ENCODE measurements around the gene MOCS3. TPM values are rescaled to one million over a fixed set of nuclear protein-coding genes. Genes with fewer than 3 reads are reported as not detected.

The MOCS3 gene
- total and polyA plus RNA-seq, 2 of the 4 experiments (the other 2 are of a cell fraction): 3.3 to 9.9 TPM

GRCh38 chr20:50982363-50982762, 23.7 kb downstream of the MOCS3 start:
- BruUV-seq (replicated peaks): no TSS peak

More at GRCh38 chr20:50982363-50982762, 23.7 kb downstream of the MOCS3 start:
- H3K23ac ChIP-seq (ENCODE audit: low read depth, low read length): no peak overlapping the region
- WGBS, 2 experiments (ENCODE audit: extremely low coverage in 2 of 2, insufficient read length in 1 of 2): 53% methylated on average over 3 of the region's 4 CpGs; no CpG with 5 or more reads in 1 of the 2 experiments
- dilution Hi-C loops (cut with HindIII; ENCODE audit: low sequenced_read_pairs, unreplicated experiment): no loop called here
- no peak overlapping the region for H3K56ac ChIP-seq (ENCODE audit: extremely low read depth, insufficient read depth, low read length)
- no peak overlapping the region for H4K5ac ChIP-seq (ENCODE audit: low read depth, low read length)
- no peak overlapping the region for H3K18ac ChIP-seq (ENCODE audit: low read depth, low read length)
- H3K4me2 ChIP-seq (ENCODE audit: low read depth, low read length): no peak overlapping the region
- H3K27me3 ChIP-seq (ENCODE audit: control insufficient read depth, insufficient read depth, low read length): no peaks in the 10 kb centered on the region
- no peak overlapping the region for H2AK9ac ChIP-seq (replicated peaks; ENCODE audit: low read depth, low read length, poor library complexity)
- H3K79me1 ChIP-seq (ENCODE audit: low read depth in 1 of 2, low read length in 2 of 2): peaks cover 0 to 15% of the 10 kb centered on the region in 2 experiments; a peak in 1 of 4 replicates
- no peak overlapping the region for H2AK5ac ChIP-seq (ENCODE audit: low read depth, low read length)
- H4K91ac ChIP-seq (ENCODE audit: insufficient read depth, low read depth, low read length): 0 out of 2 replicates have a peak overlapping the region, but pooled peaks have one; percentile 7
- no peak for ATAC-seq (ENCODE audit: low read depth)
- peaks cover 24% of the 10 kb centered on the region for H3K4me1 ChIP-seq (ENCODE audit: control insufficient read depth, insufficient read depth, low read length)
- H3K4me3 ChIP-seq (ENCODE audit: insufficient read depth, low read depth, low read length): no peak overlapping the region
- H4K8ac ChIP-seq (ENCODE audit: low read depth in 2 of 2, low read length in 2 of 2): no peak overlapping the region
- no peaks in the 10 kb centered on the region for H3K9me3 ChIP-seq (ENCODE audit: control insufficient read depth, insufficient read depth, low read length)
- no peak overlapping the region; the same call in 2 of the 3 replicates for H2BK15ac ChIP-seq (ENCODE audit: low read depth, low read length)
- no peak overlapping the region for H3K14ac ChIP-seq (replicated peaks; ENCODE audit: low read depth, low read length)
- H2BK20ac ChIP-seq (ENCODE audit: low read depth, low read length): no peak overlapping the region
- H3K9ac ChIP-seq (ENCODE audit: low read depth, low read length): no peak overlapping the region
- TF ChIP-seq, protein P1, sequence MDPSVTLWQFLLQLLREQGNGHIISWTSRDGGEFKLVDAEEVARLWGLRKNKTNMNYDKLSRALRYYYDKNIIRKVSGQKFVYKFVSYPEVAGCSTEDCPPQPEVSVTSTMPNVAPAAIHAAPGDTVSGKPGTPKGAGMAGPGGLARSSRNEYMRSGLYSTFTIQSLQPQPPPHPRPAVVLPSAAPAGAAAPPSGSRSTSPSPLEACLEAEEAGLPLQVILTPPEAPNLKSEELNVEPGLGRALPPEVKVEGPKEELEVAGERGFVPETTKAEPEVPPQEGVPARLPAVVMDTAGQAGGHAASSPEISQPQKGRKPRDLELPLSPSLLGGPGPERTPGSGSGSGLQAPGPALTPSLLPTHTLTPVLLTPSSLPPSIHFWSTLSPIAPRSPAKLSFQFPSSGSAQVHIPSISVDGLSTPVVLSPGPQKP (IDR thresholded peaks at IDR 0.05; ENCODE audit: borderline replicate concordance, low read depth, low read length): no peak
- TF ChIP-seq MXI1 (IDR thresholded peaks at IDR 0.05; ENCODE audit: borderline replicate concordance, low read depth, low read length) (0 out of 2 replicates have a peak, but pooled peaks have one; percentile 44), NFE2L2 (IDR thresholded peaks at IDR 0.05; ENCODE audit: low read depth, low read length) (no peak), USF2 (IDR thresholded peaks at IDR 0.05; ENCODE audit: low read depth, low read length) (peak; percentile 89)
- 0 out of 2 replicates have a peak overlapping the region, but pooled peaks have one; percentile 12 for H2BK120ac ChIP-seq (ENCODE audit: low read depth, low read length)
- H3K4ac ChIP-seq (ENCODE audit: low read depth, low read length): 0 out of 2 replicates have a peak overlapping the region, but pooled peaks have one; percentile 13
- H3K36me3 ChIP-seq (ENCODE audit: control insufficient read depth, insufficient read depth, low read length): no peaks in the 10 kb centered on the region
- no peak overlapping the region for H2AFZ ChIP-seq (replicated peaks; ENCODE audit: low read length, poor library complexity)
- CTCF ChIA-PET: interaction anchor here (0.6 to 2.3 kb wide), 4 partner anchors 11 to 384 kb away, joined by 3 to 5 read pairs (median 4); partner anchors contain the start of genes DPM1 and MOCS3
- DNase-seq: peak; percentile 68
- no peak overlapping the region for H2BK5ac ChIP-seq (ENCODE audit: low read depth, low read length, poor library complexity, severe bottlenecking)
- H4K20me1 ChIP-seq (ENCODE audit: insufficient read depth, low read length): peaks cover 3% of the 10 kb centered on the region; the same call in 1 of the 2 replicates
- POLR2A ChIA-PET (ENCODE audit: unreplicated experiment): no interaction called here
- no peak overlapping the region for H3K27ac ChIP-seq (ENCODE audit: insufficient read depth, low read length)
- in situ Hi-C loops (cut with MboI; ENCODE audit: low sequenced_read_pairs): loop anchor here (10.0 to 25.0 kb wide), 3 partner anchors 612 to 1105 kb away; partner anchors contain the start of gene ATP9A
- intact Hi-C loops (cut with micrococcal nuclease): loop anchor here (5.0 kb wide), 1 partner anchor 630 kb away; no protein-coding TSS in a partner anchor
- H3K9me1 ChIP-seq (ENCODE audit: insufficient read depth, low read length): peaks cover 19% of the 10 kb centered on the region
